ENCODE results near the gene ANKRD30BL. TPM values are rescaled to one million over a fixed set of nuclear protein-coding genes. Genes with fewer than 3 reads are reported as not detected.

The ANKRD30BL gene
- total and polyA plus RNA-seq, 9 of the 15 experiments (the other 6 are each of a cell fraction or from before 2014, with no cell fraction given), result not detected

Small RNA genes within 50 kb of the gene (small RNA-seq; reads per million reads assigned to genes)
- not detected for gene RNU6-1132P

Data from K562 (cell line).